Heart right ventricle (tissue), 16 donors: ENCODE data around the gene SGK2. TPM values are rescaled to one million over a fixed set of nuclear protein-coding genes. Genes with fewer than 3 reads are reported as not detected.

Experiments used
- ATAC-seq, 8 donors: fragments of 200-7000 bp; cut with Tn5 transposase; one replicate each; pipeline ENCODE4 v1.9.1; 2020; ENCODE audit warnings: mild to moderate bottlenecking in 8 of 8, moderate library complexity in 8 of 8, moderate number of reproducible peaks in 1 of 8
- DNase-seq, 2 donors: peaks; one replicate each; pipeline ENCODE4 v3.0.0-alpha.2; 2020
- H3K27ac ChIP-seq, 10 donors: fragments of 200-600 bp; sonication (generic) in 2 of 10; one replicate each; pipeline versions ENCODE4 v1.5.0 to v1.8.0; 2020 to 2022; ENCODE audit warnings: mild to moderate bottlenecking in 3 of 10
- H3K27me3 ChIP-seq, 7 donors: fragments of 200-600 bp; one replicate each; pipeline ENCODE4 v1.8.0; 2021 to 2022; ENCODE audit warnings: mild to moderate bottlenecking in 2 of 7
- H3K36me3 ChIP-seq, 9 donors: fragments of 200-600 bp; sonication (generic) in 1 of 9; one replicate each; pipeline versions ENCODE4 v1.5.0 to v1.8.0; 2020 to 2022; ENCODE audit warnings: mild to moderate bottlenecking in 2 of 9
- H3K4me1 ChIP-seq, 9 donors: fragments of 200-600 bp; sonication (generic) in 1 of 9; one replicate each; pipeline versions ENCODE4 v1.5.0 to v1.8.0; 2020 to 2022; ENCODE audit warnings: mild to moderate bottlenecking in 4 of 9
- H3K4me3 ChIP-seq, 10 donors: fragments of 200-600 bp; sonication (generic) in 2 of 10; one replicate each; pipeline versions ENCODE4 v1.5.0 to v1.8.0; 2020 to 2022; ENCODE audit warnings: mild to moderate bottlenecking in 7 of 10, moderate library complexity in 2 of 10
- H3K9me3 ChIP-seq, 11 donors: fragments of 200-600 bp in 10 of 11; sonication (generic) in 2 of 11; one replicate each; pipeline versions ENCODE4 v1.5.0 to v1.8.0; 2013 to 2022; ENCODE audit warnings: mild to moderate bottlenecking in 2 of 11, control low read depth in 1 of 11, moderate library complexity in 1 of 11
- WGBS, 2 donors: extraction: QIAGEN DNeasy Blood & Tissue Kit; methylation state at CpG; one replicate each; pipeline ENCODE4 v1.1.7; 2013; ENCODE audit warnings: inconsistent platforms in 1 of 2; 5-methylcytosine and 5-hydroxymethylcytosine counted together
- intact Hi-C, 10 donors: fragments of 100-400 bp; cut with DNase I; formaldehyde crosslinking; loops; one replicate each; pipeline versions ENCODE4 v1.11.1 to v1.14.2; 2022
- polyA plus RNA-seq, 2 donors: library from polyadenylated mRNA; stranded (reverse); fragments of 200-250 nt; gene quantifications; one replicate each; pipeline ENCODE4 v1.2.3, GENCODE V29; 2013
- total RNA-seq, 10 donors: library from RNA; stranded (reverse); fragmentation: NEBNext Ultra II Directional in 3 of 10; extraction: Animal tissue kit (Norgen Biotek cat#: 25700) in 3 of 10; gene quantifications; one replicate each; pipeline versions ENCODE4 v1.2.1 to v1.2.4, GENCODE V29; 2021 to 2023
- TF ChIP-seq, protein P1 (sequence below), 9 donors: fragments of 200-600 bp; sonication (generic) in 2 of 9; IDR thresholded peaks; one replicate each; pipeline versions ENCODE4 v1.5.0 to v1.8.0; 2021 to 2022; ENCODE audit warnings: antibody characterized with exemption in 9 of 9, mild to moderate bottlenecking in 5 of 9, moderate library complexity in 1 of 9
- donor health status: Arrhythmogenic right ventricular cardiomyopathy.
- donor health status: ischemic (EF 13 %, LVEDD 7.1; RV severe dilation, severe dysfunction).
- donor health status: healthy with polysubstance abuse.
- donor health status: DM: no; HTN: yes; CAD: no.
- donor health status: DM: no; HTN: no; CAD: no.
- donor health status: ischemic (EF 25% LVEDD 6.9; RV normal size, moderate dysfunction).
- donor health status: ischemic (EF 25% LVEDD 5.7; RV mildly dilated, moderate dysfunction).
- donor health status: healthy.
- donor health status: DM: yes; HTN: yes; CAD: no.
- donor health status: Ischemic cardiomyopathy.
- donor health status: ischemic (EF 35%, LVEDD 5.7; RV mildly dilated, moderate dysfunction).
- donor health status: nonischemic (EF 11% LVEDD 7.7; RV severe dilation, severe dysfunction).
- donor health status: DM: yes; HTN: yes; CAD: no.
- donor health status: PGD.
- donor health status: ischemic (EF 29% LVEDD 5.4; RV normal size, mild dysfunction).
- donor health status: nonischemic (EF 23%, LVEDD 6.1; RV moderate dilation, normal function).

Gene SGK2
- total and polyA plus RNA-seq, 12 donors, result 0.09 to 3.1 (median 0.45) TPM; not detected in 3

- Histone ChIP-seq H3K36me3 (peaks cover 0 to 98% (median 14%) of the 10 kb centered on the region in 9 donors), H3K4me1 (no peaks in the 10 kb centered on the region), H3K27me3 (no peaks in the 10 kb centered on the region), H3K27ac (no peak overlapping the region), H3K9me3 (no peaks in the 10 kb centered on the region), H3K4me3 (no peak overlapping the region)
- TF ChIP-seq, protein P1, sequence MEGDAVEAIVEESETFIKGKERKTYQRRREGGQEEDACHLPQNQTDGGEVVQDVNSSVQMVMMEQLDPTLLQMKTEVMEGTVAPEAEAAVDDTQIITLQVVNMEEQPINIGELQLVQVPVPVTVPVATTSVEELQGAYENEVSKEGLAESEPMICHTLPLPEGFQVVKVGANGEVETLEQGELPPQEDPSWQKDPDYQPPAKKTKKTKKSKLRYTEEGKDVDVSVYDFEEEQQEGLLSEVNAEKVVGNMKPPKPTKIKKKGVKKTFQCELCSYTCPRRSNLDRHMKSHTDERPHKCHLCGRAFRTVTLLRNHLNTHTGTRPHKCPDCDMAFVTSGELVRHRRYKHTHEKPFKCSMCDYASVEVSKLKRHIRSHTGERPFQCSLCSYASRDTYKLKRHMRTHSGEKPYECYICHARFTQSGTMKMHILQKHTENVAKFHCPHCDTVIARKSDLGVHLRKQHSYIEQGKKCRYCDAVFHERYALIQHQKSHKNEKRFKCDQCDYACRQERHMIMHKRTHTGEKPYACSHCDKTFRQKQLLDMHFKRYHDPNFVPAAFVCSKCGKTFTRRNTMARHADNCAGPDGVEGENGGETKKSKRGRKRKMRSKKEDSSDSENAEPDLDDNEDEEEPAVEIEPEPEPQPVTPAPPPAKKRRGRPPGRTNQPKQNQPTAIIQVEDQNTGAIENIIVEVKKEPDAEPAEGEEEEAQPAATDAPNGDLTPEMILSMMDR (IDR thresholded peaks at IDR 0.05), result no peak
- ATAC-seq (peak in 5 of 8 donors; percentile 58 to 74 (median 64)), DNase-seq (peak in 1 of 2 donors; percentile 4)
- intact Hi-C loops, result no loop called here
- 85 to 87% methylated on average over 8 of the region's 8 CpGs for WGBS, 2 donors
Observed at GRCh38 chr20:43631598-43631997, 72.8 kb downstream of the SGK2 start.

Other genes starting within 250 kb of the SGK2 start
- 10 to 100 TPM; 44.0 to 62.4 (median 47.8) TPM for gene SRSF6, start 101.1 kb upstream of the SGK2 start, total RNA-seq
- gene SRSF6, start 101.1 kb upstream of the SGK2 start, polyA plus RNA-seq, result 10 to 100 TPM; 27.9 to 86.6 TPM
- gene L3MBTL1, start 51.3 kb upstream of the SGK2 start, total RNA-seq, result 1 to 10 TPM; 3.3 to 6.3 (median 4.9) TPM
- 1 to 10 TPM; 1.2 to 9.0 TPM for gene L3MBTL1, start 51.3 kb upstream of the SGK2 start, polyA plus RNA-seq
- gene IFT52, start 31.9 kb downstream of the SGK2 start, total RNA-seq, result 1 to 10 TPM; 5.2 to 8.0 (median 6.8) TPM
- 1 to 10 TPM; 8.0 to 8.9 TPM for gene IFT52, start 31.9 kb downstream of the SGK2 start, polyA plus RNA-seq
- gene MYBL2, start 108.1 kb downstream of the SGK2 start, total RNA-seq, result 1 to 10 TPM in 2 of 10 donors, under 1 TPM in 6, not detected in 2; 0.09 to 6.0 (median 0.27) TPM
- under 1 TPM; 0.17 to 0.29 TPM for gene MYBL2, start 108.1 kb downstream of the SGK2 start, polyA plus RNA-seq
- not detected for gene GTSF1L, start 168.0 kb downstream of the SGK2 start, total RNA-seq
- not detected for gene GTSF1L, start 168.0 kb downstream of the SGK2 start, polyA plus RNA-seq